GM19455 (cell line): ENCODE measurements around the gene INPP5A.
"Not testable (repeated sequence)": the region's sequence is repeated elsewhere in the genome, so short reads cannot be mapped to it uniquely, and the experiment has no call there.

Experiments used
- ATAC-seq: cut with Tn5 transposase; IDR thresholded peaks from one replicate; pipeline ENCODE4 v1.9.1; 2021; ENCODE audit not compliant: unreplicated experiment

Gene INPP5A

GRCh38 chr10:132752378-132752777 is 214.8 kb downstream of the INPP5A start:
- no peak for ATAC-seq

GRCh38 chr10:132752961-132753360 is 215.4 kb downstream of the INPP5A start:
- ATAC-seq, result no peak

GRCh38 chr10:132753596-132753995 is 216.0 kb downstream of the INPP5A start:
- no peak for ATAC-seq

- ATAC-seq, result no peak
These were observed 216.5 kb downstream of the INPP5A start for GRCh38 chr10:132754071-132754470.

- ATAC-seq, result no peak
These were observed 217.7 kb downstream of the INPP5A start for GRCh38 chr10:132755166-132755711.

- no peak for ATAC-seq
These were observed 219.0 kb downstream of the INPP5A start for GRCh38 chr10:132756591-132756990.

- no peak for ATAC-seq
These were observed 219.6 kb downstream of the INPP5A start for GRCh38 chr10:132757171-132757570.

GRCh38 chr10:132758865-132759264 is 221.3 kb downstream of the INPP5A start:
- no peak for ATAC-seq

GRCh38 chr10:132761395-132762060 is 223.9 kb downstream of the INPP5A start:
- ATAC-seq, result no peak

GRCh38 chr10:132762267-132762666 is 224.7 kb downstream of the INPP5A start:
- no peak for ATAC-seq

- no peak for ATAC-seq
These were observed 226.0 kb downstream of the INPP5A start for GRCh38 chr10:132763545-132763944.

GRCh38 chr10:132764108-132764507 is 226.5 kb downstream of the INPP5A start:
- ATAC-seq, result no peak

- ATAC-seq, result no peak
These were observed 227.8 kb downstream of the INPP5A start for GRCh38 chr10:132765435-132765834.

- ATAC-seq, result no peak
These were observed 228.7 kb downstream of the INPP5A start for GRCh38 chr10:132766291-132766690.

GRCh38 chr10:132768346-132769248 is 231.0 kb downstream of the INPP5A start:
- ATAC-seq, result no peak

- no peak for ATAC-seq
These were observed 232.8 kb downstream of the INPP5A start for GRCh38 chr10:132770061-132771021.

- not testable (repeated sequence) for ATAC-seq
These were observed 235.2 kb downstream of the INPP5A start for GRCh38 chr10:132772816-132773215.

GRCh38 chr10:132774181-132774901 is 236.8 kb downstream of the INPP5A start:
- ATAC-seq, result no peak

GRCh38 chr10:132774902-132775863 is 237.6 kb downstream of the INPP5A start:
- ATAC-seq, result no peak
